ENCODE data around the gene WDR74.
"Not testable (repeated sequence)": the region's sequence is repeated elsewhere in the genome, so short reads cannot be mapped to it uniquely, and the experiment has no call there.

Gene WDR74

GRCh38 chr11:62839050-62839945 is at the start of gene WDR74:
WDR74 (minus strand) TSS chr11:62839590; CDS start chr11:62839570, 20 bp downstream.
- DNase-seq = peak; percentile 77

GRCh38 chr11:62889126-62889483 is 49.7 kb upstream of the WDR74 start:
- no peak for DNase-seq

GRCh38 chr11:62888406-62888805 is 49.0 kb upstream of the WDR74 start:
- no peak for DNase-seq

GRCh38 chr11:62885137-62885750 is 45.9 kb upstream of the WDR74 start:
- no peak for DNase-seq

GRCh38 chr11:62883673-62884072 is 44.3 kb upstream of the WDR74 start:
- no peak for DNase-seq

- DNase-seq = no peak
These were observed 43.6 kb upstream of the WDR74 start for GRCh38 chr11:62882788-62883501.

- DNase-seq = no peak
These were observed 43.0 kb upstream of the WDR74 start for GRCh38 chr11:62882431-62882749.

- DNase-seq = peak; percentile 79
These were observed 42.4 kb upstream of the WDR74 start for GRCh38 chr11:62881579-62882430.

- peak; percentile 79 for DNase-seq
These were observed 41.6 kb upstream of the WDR74 start, which contains the start of gene SLC3A2 for GRCh38 chr11:62880803-62881578. SLC3A2 (plus strand) TSS chr11:62880896; CDS start chr11:62881024, 128 bp downstream.

- DNase-seq = no peak
These were observed 40.9 kb upstream of the WDR74 start for GRCh38 chr11:62880231-62880802.

- DNase-seq = no peak
These were observed 40.0 kb upstream of the WDR74 start for GRCh38 chr11:62879235-62879978.

- DNase-seq = no peak
These were observed 37.3 kb upstream of the WDR74 start for GRCh38 chr11:62876712-62877111.

- DNase-seq = no peak
These were observed 36.5 kb upstream of the WDR74 start for GRCh38 chr11:62875698-62876478.

GRCh38 chr11:62874851-62875250 is 35.5 kb upstream of the WDR74 start:
- DNase-seq = no peak

- no peak for DNase-seq
These were observed 26.2 kb upstream of the WDR74 start for GRCh38 chr11:62865635-62866034.

GRCh38 chr11:62863687-62864335 is 24.4 kb upstream of the WDR74 start:
- no peak for DNase-seq

GRCh38 chr11:62861564-62862192 is 22.3 kb upstream of the WDR74 start:
- DNase-seq = not testable (repeated sequence)

- no peak for DNase-seq
These were observed 21.6 kb upstream of the WDR74 start for GRCh38 chr11:62860835-62861563.

Data from NCI-H1694 treated with DMSO at 0.1 percent for 48 hours (cell line).